Stimulated activated CD4-positive, alpha-beta T cell treated with anti-CD3 and anti-CD28 coated beads, Interleukin-1b, Interleukin-23, amount 100 ng/mL, for 4 hours (primary cell): ENCODE results near the gene NGEF.

Source experiments
- DNase-seq, 2 donors: peaks; one replicate each; pipeline ENCODE4 v3.0.0-alpha.2; 2020; ENCODE audit warnings: low read depth in 2 of 2

The NGEF gene

GRCh38 chr2:232885264-232885961 is 127.6 kb downstream of the NGEF start:
- no peak for DNase-seq

DNA sequence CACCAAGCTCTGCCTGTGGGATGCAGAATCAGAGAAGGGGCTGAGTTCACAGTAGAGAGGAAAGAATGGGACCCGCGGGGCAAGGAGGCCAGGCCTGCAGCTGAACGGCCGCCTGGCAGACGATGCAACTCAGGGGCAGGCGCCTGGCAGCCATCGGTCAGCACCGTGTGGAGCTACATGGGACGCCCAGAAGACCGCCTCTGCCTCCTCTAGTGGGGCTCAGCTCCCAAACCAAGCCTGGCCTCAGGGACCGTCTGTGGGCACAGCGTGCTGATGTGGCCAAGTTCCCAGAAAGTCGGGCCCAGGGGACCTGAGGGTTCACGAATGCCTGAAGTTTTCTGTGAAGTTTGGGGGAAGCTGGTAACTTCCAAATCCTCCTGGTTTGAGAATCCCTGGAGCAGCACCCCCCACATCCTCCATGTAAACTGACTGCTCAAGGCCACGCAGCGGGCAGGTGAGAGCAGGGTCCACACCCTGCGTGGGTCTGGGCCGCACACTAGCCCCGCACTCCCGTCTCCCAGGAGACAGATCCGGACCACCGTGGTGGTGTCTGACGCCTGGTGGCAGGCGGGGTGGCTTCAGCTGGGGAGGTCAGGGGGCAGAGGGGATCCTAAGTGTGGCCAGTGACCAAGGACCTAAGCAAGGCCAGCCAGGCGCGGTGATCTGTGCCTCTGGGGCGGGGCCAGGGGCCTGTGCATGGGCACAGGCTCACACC is 128.3 kb downstream of the NGEF start:
- DNase-seq: no peak

- DNase-seq: no peak
These were observed 129.0 kb downstream of the NGEF start for GRCh38 chr2:232884001-232884421.

DNA sequence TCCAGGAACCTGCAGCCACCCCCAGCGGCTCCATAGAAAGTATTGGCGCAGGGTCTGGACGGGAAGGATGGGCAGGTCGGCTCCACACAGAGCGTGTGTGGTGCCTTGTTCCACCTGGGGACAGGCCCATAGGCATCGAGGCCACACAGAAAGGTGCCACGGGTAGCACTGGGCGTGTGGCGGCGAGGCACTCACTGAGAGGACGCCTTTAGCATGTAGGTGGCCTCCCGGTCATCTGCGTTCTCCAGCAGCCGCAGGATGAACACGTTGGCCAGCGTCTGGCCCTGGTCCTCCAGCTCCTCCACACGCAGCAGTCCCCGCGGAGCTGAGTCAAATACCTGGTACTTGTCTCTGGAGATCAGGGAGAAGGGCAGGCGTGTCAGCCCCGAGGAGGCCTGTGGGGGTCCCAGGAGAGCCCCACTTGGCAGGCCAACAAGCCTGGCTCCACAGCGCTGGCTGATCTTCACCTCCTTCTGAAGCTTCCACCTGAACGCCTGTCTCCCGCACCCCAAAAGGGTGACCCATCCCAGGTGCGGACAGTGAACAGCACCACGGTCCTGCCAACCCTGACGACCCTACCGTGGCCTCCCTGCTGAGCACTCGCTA is 129.8 kb downstream of the NGEF start:
- no peak for DNase-seq

- no peak for DNase-seq
These were observed 130.4 kb downstream of the NGEF start for GRCh38 chr2:232882505-232883115.

DNA sequence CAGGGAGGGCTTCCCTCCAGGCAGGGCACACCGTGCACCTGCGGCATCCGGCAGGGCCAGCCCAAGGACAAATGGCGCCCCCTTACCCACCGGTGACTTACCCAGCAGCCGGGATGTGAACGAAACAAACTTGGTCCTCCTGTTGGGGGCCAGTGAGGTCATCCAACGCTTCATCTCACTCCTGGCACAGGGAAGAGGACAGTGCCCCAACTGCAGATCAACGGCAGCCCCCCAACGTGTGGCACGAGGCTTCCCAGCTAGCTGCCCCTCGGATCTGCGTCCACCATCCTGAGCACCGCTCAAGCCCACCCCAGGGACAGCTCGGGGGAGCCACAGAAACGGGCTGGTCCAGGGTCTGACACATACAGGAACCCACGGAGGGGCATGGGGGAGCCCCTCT is 131.0 kb downstream of the NGEF start:
- DNase-seq: no peak

DNA sequence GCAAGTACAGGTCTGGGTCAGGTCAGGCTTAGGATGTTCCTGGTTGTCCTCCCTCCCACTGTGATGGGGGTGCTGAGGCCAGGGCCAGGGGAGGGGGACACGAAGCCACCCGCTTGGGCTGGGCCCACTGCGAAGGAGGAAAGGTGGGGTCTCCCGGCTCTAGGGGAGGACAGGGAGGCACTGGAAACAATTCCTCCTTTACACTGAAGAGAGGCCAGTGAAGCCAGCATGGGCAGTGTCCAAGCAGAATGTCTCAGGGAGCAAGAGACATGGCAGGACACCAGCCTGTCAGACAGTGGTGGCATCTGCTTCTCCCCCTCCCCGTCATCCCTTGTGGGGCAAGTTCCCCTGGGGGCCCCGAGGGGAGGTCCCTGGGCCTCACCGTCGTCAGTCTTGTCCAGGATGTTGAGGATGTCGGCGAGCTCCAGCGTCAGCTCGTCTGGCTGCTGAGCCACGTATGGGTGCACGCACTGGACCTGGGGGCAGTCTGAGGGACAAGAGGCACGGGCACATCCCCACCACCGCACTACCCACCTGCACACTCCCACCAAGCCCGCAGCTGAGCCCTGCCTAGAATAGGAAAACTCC is 132.2 kb downstream of the NGEF start:
- DNase-seq: no peak

DNA sequence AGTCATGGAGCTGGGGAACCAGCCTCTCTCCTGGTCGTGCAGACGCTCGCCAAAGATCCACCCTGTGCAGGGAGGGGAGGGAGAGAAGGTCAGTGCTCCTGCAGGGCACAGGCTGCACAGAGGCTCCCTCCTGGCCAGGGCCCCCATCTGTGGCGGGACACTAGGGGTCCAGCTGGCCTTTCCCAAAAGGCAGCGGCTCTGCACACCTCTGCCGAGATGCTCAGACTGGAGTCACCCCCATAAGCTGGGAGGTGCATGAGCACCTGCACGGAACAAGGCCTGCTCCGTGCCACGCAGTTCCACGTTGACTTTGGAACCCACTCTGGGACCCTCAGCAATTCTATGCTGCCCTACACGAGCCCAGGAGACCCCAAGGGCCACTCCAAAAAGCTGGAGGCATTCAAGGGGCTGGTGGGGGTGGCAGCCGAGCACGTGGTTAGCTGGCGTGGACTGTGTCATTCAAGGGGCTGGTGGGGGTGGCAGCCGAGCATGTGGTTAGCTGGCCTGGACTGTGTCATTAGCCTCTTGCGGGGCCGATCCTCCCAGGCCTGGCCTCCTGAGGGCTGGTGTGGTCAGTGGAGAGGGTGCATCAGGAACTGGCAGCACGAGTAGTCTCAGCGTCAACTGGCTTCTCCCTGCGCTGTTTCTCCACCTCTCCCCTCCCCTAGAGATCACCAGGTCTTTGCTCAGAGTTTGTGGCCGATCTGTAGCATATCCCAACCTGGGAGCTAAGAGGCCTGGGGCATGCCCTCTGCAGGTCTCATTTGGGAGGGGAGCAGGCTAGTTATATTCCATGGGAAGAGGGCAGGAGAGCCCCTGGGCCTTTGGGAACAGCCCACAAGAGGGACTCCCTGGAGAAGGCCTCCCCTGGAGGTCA is 133.2 kb downstream of the NGEF start:
- DNase-seq: no peak

- DNase-seq: no peak
These were observed 134.0 kb downstream of the NGEF start for GRCh38 chr2:232878855-232879617.

- no peak for DNase-seq
These were observed 135.0 kb downstream of the NGEF start for GRCh38 chr2:232877940-232878511.

- DNase-seq: no peak
These were observed 136.0 kb downstream of the NGEF start for GRCh38 chr2:232876978-232877441.

- peak in 1 of 2 donors; percentile 36 for DNase-seq
These were observed 136.7 kb downstream of the NGEF start for GRCh38 chr2:232876161-232876977.

- DNase-seq: no peak
These were observed 137.6 kb downstream of the NGEF start for GRCh38 chr2:232875256-232876121.

- DNase-seq: no peak
These were observed 138.3 kb downstream of the NGEF start for GRCh38 chr2:232874677-232875223.

DNA sequence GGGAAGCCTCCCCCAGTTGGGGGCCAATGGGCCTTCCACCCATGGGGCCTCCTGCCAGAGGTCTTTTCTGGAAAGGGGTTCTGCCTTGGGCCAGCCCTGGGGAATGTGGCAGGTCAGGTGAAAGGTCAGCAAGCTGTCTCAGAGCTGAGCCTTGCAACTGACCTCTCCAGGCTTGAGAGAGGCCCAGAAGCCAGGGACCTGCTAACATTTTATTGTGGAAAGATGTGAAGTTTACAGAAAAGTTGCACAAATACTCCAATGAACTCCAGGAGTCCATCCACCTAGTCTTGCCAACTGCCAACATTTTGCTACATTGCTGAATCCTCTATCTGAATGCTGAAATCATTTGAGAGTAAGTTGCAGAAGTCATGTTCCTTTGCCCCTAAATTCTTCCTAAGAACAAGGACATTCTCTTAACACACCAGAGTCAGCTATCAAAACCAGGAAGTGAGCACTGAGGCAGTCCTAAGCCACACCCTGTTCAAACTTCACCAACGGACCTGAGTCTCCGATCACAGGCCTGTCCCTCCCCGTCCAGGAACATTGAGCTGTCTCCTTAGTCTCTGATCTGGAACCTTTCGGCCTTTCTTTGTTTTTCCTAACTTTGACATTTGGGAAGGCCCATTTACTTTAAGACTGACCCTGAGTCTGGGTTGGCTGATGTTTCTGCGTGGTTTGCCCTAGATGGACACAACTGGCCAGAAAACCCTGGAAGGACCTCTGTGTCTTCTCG is 139.0 kb downstream of the NGEF start:
- no peak for DNase-seq

DNA sequence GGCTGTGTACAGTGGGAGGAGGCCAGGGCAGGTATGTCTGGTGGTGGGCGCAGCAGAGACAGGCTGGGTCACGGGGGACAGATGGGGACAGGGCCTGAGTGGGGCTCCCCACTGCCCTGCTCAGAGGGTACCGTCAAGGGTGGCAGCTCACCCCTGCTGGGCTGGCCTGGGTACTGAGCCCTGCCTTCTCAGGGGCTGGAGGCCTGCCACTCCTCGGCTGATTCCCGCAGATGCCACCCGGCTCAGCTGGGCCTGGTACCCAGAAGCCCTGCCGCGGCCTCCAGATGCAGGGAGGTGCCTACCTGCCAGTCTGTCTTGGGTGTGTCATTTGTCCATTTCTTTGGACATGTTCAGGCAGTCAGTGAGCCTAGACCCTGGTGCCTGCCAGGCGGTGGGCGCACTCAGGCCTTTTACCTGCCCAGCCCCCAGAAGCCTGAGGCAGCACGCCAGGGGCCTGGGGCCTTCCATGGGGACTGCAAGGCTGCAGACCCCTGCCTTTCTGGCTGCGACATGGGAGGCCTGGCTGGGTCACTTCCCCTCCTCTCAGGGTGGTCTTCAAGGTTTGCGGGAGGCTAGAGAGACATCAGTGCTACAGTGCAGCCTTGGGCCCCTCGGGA is 139.7 kb downstream of the NGEF start:
- DNase-seq: no peak

GRCh38 chr2:232872826-232873225 is 140.2 kb downstream of the NGEF start:
- DNase-seq: no peak
